ENCODE data around the gene LUC7L3.
"Not testable (repeated sequence)": the region's sequence is repeated elsewhere in the genome, so short reads cannot be mapped to it uniquely, and the experiment has no call there.

LUC7L3 gene

DNA sequence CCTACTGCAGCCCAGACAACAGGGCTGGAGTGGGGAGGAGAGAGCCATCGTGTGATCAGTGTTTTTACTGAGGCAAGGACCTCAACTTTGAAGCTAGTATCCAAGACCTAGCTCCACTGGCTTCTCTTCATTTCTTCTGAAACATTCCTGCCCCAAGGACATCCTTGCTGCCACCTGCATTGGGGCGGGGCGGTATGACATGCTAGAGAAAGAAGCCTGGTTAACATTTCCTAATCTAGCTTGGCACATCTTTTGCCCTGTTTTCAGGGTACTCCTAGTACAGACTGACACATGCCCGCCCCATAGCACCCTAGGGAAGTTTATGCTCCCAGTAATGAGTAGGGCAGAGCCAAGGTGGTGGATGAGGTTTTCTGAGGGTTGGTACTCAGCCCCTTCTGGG is 65.7 kb downstream of the LUC7L3 start:
- DNase-seq (ENCODE audit: low read depth in 2 of 2) = no peak

- no peak for DNase-seq (ENCODE audit: low read depth in 2 of 2)
Measured at GRCh38 chr17:50785946-50786570, 66.7 kb downstream of the LUC7L3 start.

GRCh38 chr17:50787106-50787505 is 67.7 kb downstream of the LUC7L3 start:
- no peak for DNase-seq (ENCODE audit: low read depth in 2 of 2)

GRCh38 chr17:50790618-50791017 is 71.2 kb downstream of the LUC7L3 start:
- no peak for DNase-seq (ENCODE audit: low read depth in 2 of 2)

DNA sequence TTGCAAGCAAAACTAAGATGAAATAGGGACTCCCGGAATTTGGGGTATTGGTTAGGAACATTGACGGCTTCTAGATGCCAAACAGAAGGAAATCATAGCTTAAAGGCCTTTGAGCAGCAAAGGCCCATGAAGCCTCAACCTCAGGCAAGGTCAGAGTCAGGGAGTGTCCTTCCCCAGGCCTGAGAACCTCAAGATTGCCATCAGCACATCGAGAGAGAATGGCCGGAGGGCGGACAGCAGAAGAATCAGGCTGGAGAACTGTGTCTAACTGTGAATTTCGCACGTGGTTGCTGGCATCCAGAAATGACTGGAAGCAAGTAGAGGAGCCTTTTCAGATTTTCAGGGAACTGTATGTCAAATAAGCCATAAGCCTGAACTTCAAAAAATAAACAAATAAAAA is 72.7 kb downstream of the LUC7L3 start:
- no peak for DNase-seq (ENCODE audit: low read depth in 2 of 2)

DNA sequence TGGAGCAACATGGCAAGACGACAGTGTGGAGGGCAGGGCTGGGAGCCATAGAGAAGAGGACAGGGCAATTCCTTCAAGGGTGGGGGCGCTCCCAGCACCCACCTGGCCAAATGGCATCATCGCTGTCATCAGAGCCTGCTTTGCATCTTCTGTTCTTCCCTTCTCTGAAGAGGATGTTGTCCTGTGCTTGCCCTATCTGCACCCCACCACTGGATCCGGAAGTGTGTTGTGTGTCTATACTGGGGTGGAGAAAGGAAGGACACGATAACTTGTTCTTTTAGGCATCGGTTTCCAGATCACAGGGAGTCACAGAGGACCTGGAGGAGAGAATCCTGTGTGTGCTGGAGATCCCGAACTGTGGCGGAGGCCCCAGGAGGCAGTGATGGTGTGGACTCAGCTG is 73.6 kb downstream of the LUC7L3 start:
- DNase-seq (ENCODE audit: low read depth in 2 of 2) = no peak

GRCh38 chr17:50794361-50794760 is 75.0 kb downstream of the LUC7L3 start:
- no peak for DNase-seq (ENCODE audit: low read depth in 2 of 2)

- DNase-seq (ENCODE audit: low read depth in 2 of 2) = no peak
Measured at GRCh38 chr17:50797135-50797810, 77.9 kb downstream of the LUC7L3 start.

GRCh38 chr17:50798424-50799288 is 79.3 kb downstream of the LUC7L3 start:
- no peak for DNase-seq (ENCODE audit: low read depth in 2 of 2)

- DNase-seq (ENCODE audit: low read depth in 2 of 2) = no peak
Measured at GRCh38 chr17:50799582-50799981, 80.2 kb downstream of the LUC7L3 start.

DNA sequence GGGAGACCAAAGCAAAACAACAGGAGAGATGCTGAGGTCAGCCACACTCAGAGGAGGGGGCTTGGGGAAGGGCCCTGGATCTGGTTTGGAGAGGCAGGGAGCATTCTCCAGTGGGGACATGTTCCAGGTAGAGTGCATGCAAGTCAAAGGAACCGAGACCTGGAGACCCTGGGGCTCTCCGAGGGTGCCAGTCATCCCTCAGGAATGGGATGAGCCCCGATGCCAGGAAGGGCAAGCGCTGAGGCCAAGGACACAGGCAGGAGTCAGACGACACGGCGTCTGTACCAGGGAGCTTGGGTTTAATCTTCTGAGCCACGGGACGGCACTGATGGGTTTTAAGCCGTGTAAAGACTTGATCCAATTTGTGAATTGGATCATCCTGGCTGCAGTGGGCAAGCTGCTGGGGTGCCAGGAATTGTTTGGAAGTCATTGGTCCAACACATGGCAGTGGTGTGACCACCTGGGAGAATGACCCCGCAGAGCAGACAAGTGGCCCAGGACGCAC is 80.8 kb downstream of the LUC7L3 start:
- no peak for DNase-seq (ENCODE audit: low read depth in 2 of 2)

DNA sequence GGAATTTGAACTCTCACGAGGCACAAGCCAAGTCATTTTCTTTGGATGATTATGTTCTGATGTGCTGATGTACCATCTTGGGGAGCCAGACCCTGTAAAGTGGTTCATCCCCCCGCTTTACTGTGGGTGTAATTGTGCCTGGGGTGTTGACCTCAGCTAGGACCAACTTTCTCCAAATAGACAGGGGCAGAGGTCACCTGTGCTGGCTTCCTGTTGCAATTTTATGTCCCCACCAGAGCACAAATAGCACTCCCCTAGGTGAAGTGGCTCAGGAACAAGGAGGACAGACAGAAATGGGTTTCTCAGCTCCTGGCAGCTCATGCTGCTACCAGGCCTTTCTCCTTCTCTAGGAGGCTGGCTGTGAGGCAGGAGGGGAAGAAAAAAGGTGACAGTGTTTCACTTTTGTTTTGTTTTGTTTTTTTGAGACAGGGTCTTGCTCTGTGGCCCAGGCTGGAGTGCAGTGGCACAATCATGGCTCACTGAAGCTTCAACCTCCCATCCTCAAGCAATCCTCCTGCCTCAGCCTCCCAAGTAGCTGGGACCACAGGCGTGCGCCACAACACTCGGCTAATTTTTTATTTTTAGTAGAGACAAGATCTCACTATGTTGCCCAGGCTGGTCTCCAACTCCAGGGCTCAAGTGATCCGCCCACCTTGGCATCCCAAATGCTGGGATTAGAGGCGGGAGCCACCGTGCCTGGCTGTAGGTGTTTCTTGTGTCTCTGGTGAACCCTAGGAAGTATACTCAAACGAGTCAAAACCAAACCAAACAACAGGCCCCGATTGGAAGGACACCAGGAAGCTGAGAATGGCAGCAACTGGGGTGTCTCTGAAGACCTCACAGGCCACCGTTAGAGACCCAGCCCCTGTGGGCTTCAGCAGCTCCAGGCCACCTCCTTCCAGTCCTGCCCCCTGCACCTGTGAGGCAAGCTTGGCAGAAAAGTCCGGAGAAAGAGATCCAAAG is 83.5 kb downstream of the LUC7L3 start:
- no peak for DNase-seq (ENCODE audit: low read depth in 2 of 2)

GRCh38 chr17:50803676-50804075 is 84.3 kb downstream of the LUC7L3 start:
- DNase-seq (ENCODE audit: low read depth in 2 of 2) = no peak

GRCh38 chr17:50804749-50805475 is 85.5 kb downstream of the LUC7L3 start:
- DNase-seq (ENCODE audit: low read depth in 2 of 2) = not testable (repeated sequence)

- no peak for DNase-seq (ENCODE audit: low read depth in 2 of 2)
Measured at GRCh38 chr17:50805486-50805885, 86.1 kb downstream of the LUC7L3 start.
